EL (cell line): Measurements from ENCODE around the gene PDE3B.
"Not testable (repeated sequence)": the region's sequence is repeated elsewhere in the genome, so short reads cannot be mapped to it uniquely, and the experiment has no call there.

Experiments
- DNase-seq: peaks from one replicate; pipeline ENCODE4 v3.0.0-alpha.2; 2016

The PDE3B gene

GRCh38 chr11:14678350-14678749 is 34.7 kb downstream of the PDE3B start:
- DNase-seq = no peak

- DNase-seq = no peak
Observed at GRCh38 chr11:14679662-14680061, 36.1 kb downstream of the PDE3B start.

DNA sequence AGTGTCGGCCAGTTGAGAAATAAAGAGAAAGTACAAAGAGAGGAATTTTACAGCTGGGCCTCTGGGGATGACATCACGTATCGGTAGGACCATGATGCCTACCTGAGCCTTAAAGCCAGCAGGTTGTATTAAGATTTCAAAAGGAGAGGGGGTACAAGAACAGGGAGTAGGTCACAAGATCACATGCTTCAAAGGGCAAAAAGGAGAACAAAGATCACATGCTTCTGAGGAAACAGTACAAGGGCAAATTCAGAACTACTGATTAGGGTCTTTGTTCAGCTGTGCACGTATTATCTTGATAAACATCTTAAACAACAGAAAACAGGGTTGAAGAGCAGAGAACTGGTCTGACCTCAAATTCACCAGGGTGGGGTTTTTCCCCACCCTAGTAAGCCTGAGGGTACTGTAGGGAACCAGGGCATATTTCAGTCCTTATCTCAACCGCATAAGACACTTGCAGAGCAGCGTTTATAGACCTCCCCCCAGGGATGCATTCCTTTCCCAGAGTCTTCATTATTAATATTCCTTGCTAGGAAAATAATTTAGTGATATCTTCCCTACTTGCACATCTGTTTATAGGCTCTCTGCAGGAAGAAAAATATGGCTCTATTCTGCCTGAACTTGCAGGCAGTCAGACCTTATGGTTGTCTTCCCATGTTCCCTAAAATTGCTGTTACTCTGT is 40.8 kb downstream of the PDE3B start:
- not testable (repeated sequence) for DNase-seq

GRCh38 chr11:14687456-14687855 is 43.9 kb downstream of the PDE3B start:
- no peak for DNase-seq

DNA sequence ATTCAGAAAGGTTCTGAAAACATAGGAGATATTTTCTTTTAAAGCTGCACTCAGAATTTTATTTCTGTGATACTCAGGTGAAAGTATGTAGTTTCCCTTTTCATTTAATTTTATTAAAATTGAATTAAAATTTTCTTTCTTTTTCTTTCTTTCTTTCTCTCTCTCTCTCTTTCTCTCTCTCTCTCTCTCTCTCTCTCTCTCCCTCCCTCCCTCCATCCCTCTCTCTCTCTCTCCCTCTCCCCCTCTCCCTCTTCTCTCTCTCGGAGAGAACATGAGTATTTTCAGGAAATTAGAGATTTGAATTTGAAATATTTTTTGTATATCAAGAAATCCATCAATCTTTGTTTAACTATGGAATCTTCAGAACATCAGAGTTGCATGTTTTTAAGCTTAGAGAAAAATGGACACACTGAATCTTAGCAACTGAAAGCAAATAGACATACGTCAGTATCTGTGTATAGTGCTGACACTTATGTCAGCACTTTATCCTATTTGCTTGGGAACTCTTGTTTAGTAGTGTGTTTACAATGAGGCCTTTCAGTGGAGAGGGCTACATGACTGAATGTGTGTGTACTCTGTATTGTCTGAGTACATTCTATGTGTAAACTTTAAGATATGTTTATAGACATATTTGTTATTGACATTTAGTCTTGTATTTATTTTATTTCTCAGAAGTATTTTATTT is 44.5 kb downstream of the PDE3B start:
- DNase-seq = no peak

DNA sequence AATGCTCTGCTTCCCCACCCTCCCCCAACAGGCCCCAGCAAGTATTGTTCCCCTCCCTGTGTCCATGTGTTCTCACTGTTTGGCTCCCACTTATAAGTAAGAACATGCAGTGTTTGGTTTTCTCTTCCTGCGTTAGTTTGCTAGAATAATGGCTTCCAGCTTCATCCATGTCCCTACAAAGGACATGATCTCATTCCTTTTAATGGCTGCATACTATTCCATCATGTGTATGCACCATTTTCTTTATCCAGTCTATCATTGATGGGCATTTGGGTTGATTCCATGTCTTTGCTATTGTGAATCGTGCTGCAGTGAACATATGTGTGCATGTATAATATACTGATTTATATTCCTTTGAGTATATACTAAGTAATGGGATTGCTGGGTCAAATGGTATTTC is 52.1 kb downstream of the PDE3B start:
- not testable (repeated sequence) for DNase-seq

DNA sequence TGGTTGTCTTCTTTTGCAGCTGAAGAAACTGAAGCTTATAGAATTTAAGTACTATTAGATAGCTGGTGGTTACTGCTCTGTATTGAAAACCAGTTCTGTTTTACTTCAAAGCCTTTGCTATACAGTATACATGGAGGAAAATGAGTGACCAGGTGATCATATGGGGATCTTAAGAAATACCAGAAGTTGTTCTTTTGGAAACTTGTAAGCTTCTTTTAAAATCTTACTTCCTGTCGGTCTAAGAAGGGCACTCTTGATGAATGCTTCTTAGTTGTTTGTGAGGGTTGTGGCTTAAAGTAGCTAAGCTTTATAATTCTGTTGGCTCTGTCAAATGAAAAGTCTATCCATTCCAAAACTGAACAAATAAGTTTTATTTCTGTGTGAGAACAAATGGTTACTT is 55.2 kb downstream of the PDE3B start:
- DNase-seq = no peak

- DNase-seq = no peak
Observed at GRCh38 chr11:14700593-14700992, 57.0 kb downstream of the PDE3B start.

- DNase-seq = no peak
Observed at GRCh38 chr11:14702760-14703159, 59.2 kb downstream of the PDE3B start.

DNA sequence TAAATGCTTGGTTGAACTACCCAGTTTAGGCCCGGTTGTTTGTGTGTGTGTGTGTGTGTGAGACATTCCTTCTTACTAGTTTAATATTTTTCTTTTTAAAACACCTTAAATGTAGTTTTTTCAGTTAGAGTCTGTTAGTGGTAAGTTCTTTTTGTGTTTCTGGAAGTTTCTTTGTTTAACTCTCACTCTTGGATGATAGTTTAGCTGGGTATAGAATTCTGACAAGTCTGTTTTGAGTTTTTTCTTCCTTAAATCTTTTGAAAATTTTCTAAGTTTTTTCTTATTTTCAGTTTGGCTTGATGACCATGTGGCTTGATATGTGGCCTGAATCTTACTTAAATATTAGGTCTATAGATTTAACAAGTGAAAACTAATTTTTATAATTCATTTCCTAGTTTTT is 60.1 kb downstream of the PDE3B start:
- no peak for DNase-seq

DNA sequence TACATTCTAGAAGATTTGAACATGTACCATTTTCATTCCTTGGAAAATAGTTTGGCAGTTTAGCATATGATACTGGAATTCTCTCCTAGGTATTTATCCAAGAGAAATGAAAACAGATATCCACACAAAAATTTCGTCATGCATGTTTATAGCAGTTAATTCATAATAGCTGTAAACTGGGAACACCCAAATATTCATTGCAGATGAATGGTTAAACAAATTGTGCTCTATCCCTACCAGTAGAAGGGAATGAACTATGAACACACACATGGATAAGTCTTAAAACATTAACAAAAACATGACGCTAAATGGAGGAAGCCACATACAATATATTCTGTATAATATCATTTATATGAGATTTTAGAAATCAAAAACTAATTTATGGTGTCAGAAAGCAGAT is 61.5 kb downstream of the PDE3B start:
- no peak for DNase-seq

GRCh38 chr11:14713496-14714244 is 70.1 kb downstream of the PDE3B start:
- no peak for DNase-seq

DNA sequence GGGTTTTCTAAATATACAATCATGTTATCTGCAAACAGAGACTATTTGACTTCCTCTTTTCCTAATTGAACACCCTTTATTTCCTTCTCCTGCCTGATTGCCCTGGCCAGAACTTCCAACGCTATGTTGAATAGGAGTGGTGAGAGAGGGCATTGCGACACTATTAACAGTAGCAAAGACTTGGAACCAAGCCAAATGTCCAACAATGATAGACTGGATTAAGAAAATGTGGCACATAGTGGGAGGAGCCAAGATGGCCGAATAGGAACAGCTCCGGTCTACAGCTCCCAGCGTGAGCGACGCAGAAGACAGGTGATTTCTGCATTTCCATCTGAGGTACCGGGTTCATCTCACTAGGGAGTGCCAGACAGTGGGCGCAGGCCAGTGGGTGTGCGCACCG is 72.1 kb downstream of the PDE3B start:
- not testable (repeated sequence) for DNase-seq

GRCh38 chr11:14722496-14722895 is 78.9 kb downstream of the PDE3B start:
- DNase-seq = no peak

DNA sequence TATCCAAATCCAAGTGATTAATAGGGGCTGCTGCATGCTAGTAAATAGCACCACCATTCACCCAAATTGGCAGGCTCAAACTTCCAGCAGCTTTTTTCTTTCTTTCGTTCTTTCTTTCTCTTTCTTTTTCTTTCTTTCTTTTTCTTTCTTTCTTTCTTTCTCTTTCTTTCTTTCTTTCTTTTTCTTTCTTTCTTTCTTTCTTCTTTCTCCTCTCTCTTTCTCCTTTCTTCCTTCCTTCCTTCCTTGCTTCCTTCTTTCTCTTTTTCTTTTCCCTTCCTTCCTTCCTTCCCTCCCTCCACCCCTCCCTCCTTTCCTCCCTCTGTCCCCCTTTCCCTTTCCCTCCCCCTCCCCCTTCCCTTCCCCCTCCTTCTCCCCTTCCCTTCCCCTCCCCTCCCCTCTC is 81.5 kb downstream of the PDE3B start:
- DNase-seq = no peak

DNA sequence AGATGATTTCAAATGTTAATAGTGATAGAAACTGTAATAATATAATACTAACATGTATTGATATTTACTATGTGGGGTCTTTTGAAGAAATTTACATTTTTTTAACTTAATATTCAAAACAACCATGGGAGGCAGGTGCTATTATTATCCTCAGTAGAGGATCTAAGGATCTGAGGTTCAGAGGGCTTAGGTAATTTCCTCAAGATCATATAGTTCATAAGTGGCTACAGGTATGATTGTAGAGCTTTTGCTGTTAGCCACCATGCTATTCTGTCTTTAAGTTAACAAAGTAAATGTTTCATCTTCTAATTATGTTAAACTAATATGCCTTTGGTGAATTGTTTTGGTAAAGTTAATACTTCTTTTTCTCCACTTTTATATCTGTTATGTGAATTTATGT is 83.6 kb downstream of the PDE3B start:
- no peak for DNase-seq

- DNase-seq = no peak
Observed at GRCh38 chr11:14727746-14728145, 84.1 kb downstream of the PDE3B start.

GRCh38 chr11:14740539-14740938 is 96.9 kb downstream of the PDE3B start:
- not testable (repeated sequence) for DNase-seq

GRCh38 chr11:14741195-14741594 is 97.6 kb downstream of the PDE3B start:
- no peak for DNase-seq

DNA sequence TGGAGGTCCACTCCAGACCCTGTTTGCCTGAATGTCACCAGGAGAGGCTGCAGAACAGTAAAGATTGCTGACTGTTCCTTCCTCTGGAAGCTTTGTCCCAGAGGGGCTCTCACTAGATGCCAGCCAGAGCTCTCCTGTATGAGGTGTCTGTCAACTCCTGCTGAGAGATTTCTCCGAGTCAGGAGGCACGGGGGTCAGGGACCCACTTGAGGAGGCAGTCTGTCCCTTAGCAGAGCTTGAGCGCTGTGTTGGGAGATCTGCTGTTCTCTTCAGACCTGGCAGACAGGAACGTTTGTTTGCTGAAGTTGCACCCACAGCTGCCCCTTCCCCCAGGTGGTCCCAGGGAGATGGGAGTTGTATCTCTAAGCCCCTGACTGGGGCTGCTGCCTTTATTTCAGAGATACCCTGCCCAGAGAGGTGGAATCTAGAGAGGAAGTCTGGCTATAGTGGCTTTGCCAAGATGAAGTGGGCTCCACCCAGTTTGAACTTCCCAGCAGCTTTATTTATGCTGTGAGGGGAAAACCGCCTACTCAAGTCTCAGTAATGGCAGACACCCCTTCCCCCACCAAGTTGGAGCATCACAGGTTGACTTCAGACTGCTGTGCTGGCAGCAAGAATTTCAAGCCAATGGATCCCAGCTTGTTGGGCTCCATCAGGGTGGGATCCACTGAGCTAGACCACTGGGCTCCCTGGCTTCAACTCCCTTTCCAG is 99.4 kb downstream of the PDE3B start:
- no peak for DNase-seq

GRCh38 chr11:14743667-14744066 is 100.1 kb downstream of the PDE3B start:
- not testable (repeated sequence) for DNase-seq

- no peak for DNase-seq
Observed at GRCh38 chr11:14746857-14747395, 103.3 kb downstream of the PDE3B start.

GRCh38 chr11:14748090-14748489 is 104.5 kb downstream of the PDE3B start:
- no peak for DNase-seq
